Heart left ventricle (tissue), 16 donors: ENCODE data around the gene ZNF23. TPM values are rescaled to one million over a fixed set of nuclear protein-coding genes. Genes with fewer than 3 reads are reported as not detected.
A peak's percentile ranks its signal among the peaks of the same experiment; 100 is the strongest.

Experiments
- ATAC-seq, 4 donors: fragments of 200-7000 bp; cut with Tn5 transposase; one replicate each; pipeline ENCODE4 v1.9.1; 2020 to 2022; ENCODE audit warnings: moderate library complexity in 4 of 4, mild to moderate bottlenecking in 3 of 4, moderate number of reproducible peaks in 1 of 4
- DNase-seq, 5 donors: peaks; one replicate each; pipeline ENCODE4 v3.0.0-alpha.2; 2020
- H3K27ac ChIP-seq, 12 donors: fragments of 200-600 bp; sonication (generic) in 4 of 12; one replicate each; pipeline versions ENCODE4 v1.5.0 to v1.8.0; 2016 to 2022; ENCODE audit warnings: mild to moderate bottlenecking in 2 of 12
- H3K27me3 ChIP-seq, 9 donors: fragments of 200-600 bp; sonication (generic) in 2 of 9; one replicate each; pipeline versions ENCODE4 v1.5.1 to v1.8.0; 2016 to 2022; ENCODE audit warnings: mild to moderate bottlenecking in 3 of 9
- H3K36me3 ChIP-seq, 9 donors: fragments of 200-600 bp; sonication (generic) in 2 of 9; one replicate each; pipeline versions ENCODE4 v1.5.0 to v1.8.0; 2018 to 2022; ENCODE audit warnings: mild to moderate bottlenecking in 2 of 9
- H3K4me1 ChIP-seq, 12 donors: fragments of 200-600 bp; sonication (generic) in 4 of 12; one replicate each; pipeline versions ENCODE4 v1.5.0 to v1.8.0; 2016 to 2022; ENCODE audit warnings: mild to moderate bottlenecking in 3 of 12
- H3K4me3 ChIP-seq, 12 donors: fragments of 200-600 bp; sonication (generic) in 4 of 12; one replicate each; pipeline versions ENCODE4 v1.5.0 to v1.8.0; 2017 to 2022; ENCODE audit warnings: mild to moderate bottlenecking in 9 of 12, moderate library complexity in 4 of 12
- H3K9me3 ChIP-seq, 12 donors: fragments of 200-600 bp; sonication (generic) in 4 of 12; one replicate each; pipeline versions ENCODE4 v1.5.0 to v1.8.0; 2016 to 2022; ENCODE audit warnings: mild to moderate bottlenecking in 1 of 12
- POLR2A ChIP-seq, 2 donors: fragments of 450-650 bp; IDR thresholded peaks; one replicate each; pipeline ENCODE4 v1.6.1; 2017; ENCODE audit warnings: antibody characterized with exemption in 2 of 2, mild to moderate bottlenecking in 2 of 2, moderate library complexity in 2 of 2
- WGBS, 4 donors: extraction: QIAGEN DNeasy Blood & Tissue Kit in 2 of 4; methylation state at CpG; one replicate each; pipeline versions ENCODE4 v1.1.5 to v1.1.7; 2013 to 2018; 5-methylcytosine and 5-hydroxymethylcytosine counted together
- intact Hi-C, 10 donors: fragments of 100-400 bp; cut with DNase I; formaldehyde crosslinking; loops; one replicate each; pipeline versions ENCODE4 v1.11.1 to v1.14.2; 2022
- polyA plus RNA-seq, 2 donors: library from polyadenylated mRNA; stranded (reverse); fragments of 200-250 nt; gene quantifications; one replicate each; pipeline ENCODE4 v1.2.3, GENCODE V29; 2013
- total RNA-seq, 9 donors: library from RNA; depleted of rRNA in 2 of 9; stranded (reverse); fragments of >200 nt in 2 of 9; fragmentation: NEBNext Ultra II Directional in 3 of 9; extraction: Animal tissue kit (Norgen Biotek cat#: 25700) in 3 of 9; gene quantifications; one replicate each; pipeline versions ENCODE4 v1.1.0 to v1.2.4, GENCODE V29; 2016 to 2023
- TF ChIP-seq, protein P1 (sequence below), 12 donors: fragments of 200-600 bp; sonication (generic) in 4 of 12; IDR thresholded peaks; one replicate each; pipeline versions ENCODE4 v1.5.0 to v1.8.0; 2018 to 2022; ENCODE audit warnings: antibody characterized with exemption in 12 of 12, mild to moderate bottlenecking in 5 of 12
- donor health status: ischemic (EF 13 %, LVEDD 7.1; RV severe dilation, severe dysfunction).
- donor health status: healthy with polysubstance abuse.
- donor health status: DM: no; HTN: yes; CAD: no.
- donor health status: DM: no; HTN: no; CAD: no.
- donor health status: ischemic (EF 25% LVEDD 6.9; RV normal size, moderate dysfunction).
- donor health status: ischemic (EF 25% LVEDD 5.7; RV mildly dilated, moderate dysfunction).
- donor health status: healthy.
- donor health status: DM: yes; HTN: yes; CAD: no.
- donor health status: ischemic (EF 35%, LVEDD 5.7; RV mildly dilated, moderate dysfunction).
- donor health status: nonischemic (EF 11% LVEDD 7.7; RV severe dilation, severe dysfunction).
- donor health status: DM: yes; HTN: yes; CAD: no.
- donor health status: PGD.
- donor health status: ischemic (EF 29% LVEDD 5.4; RV normal size, mild dysfunction).
- donor health status: nonischemic (EF 23%, LVEDD 6.1; RV moderate dilation, normal function).

The ZNF23 gene
- total and polyA plus RNA-seq, 11 donors: 2.7 to 7.4 (median 4.7) TPM

DNA sequence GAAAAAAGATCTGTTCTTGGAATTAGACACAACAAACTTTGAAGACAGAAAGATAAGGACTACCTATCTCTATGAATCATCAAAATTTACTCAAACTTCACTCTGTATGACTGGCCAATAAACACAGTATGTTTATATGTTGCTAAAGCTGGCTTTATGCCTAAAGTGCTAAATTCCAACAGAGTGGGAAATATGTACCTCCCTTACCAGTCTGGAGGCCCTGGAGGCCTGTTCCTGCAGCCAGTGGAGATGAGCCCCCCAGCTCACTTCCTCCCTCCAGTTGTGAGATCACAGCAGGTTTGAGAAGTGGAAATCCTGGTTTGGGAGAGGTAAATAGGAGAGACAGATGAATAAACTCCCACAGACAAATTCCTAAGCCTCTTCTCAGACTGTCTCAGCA, 9.0 kb downstream of the ZNF23 start:
- Histone ChIP-seq H3K9me3 (peaks cover 3 to 67% (median 47%) of the 10 kb centered on the region in 12 donors), H3K4me3 (no peak overlapping the region), H3K4me1 (no peaks in the 10 kb centered on the region), H3K36me3 (peaks cover 20 to 88% (median 78%) of the 10 kb centered on the region in 9 donors), H3K27ac (no peak overlapping the region), H3K27me3 (no peaks in the 10 kb centered on the region)
- TF ChIP-seq, protein P1, sequence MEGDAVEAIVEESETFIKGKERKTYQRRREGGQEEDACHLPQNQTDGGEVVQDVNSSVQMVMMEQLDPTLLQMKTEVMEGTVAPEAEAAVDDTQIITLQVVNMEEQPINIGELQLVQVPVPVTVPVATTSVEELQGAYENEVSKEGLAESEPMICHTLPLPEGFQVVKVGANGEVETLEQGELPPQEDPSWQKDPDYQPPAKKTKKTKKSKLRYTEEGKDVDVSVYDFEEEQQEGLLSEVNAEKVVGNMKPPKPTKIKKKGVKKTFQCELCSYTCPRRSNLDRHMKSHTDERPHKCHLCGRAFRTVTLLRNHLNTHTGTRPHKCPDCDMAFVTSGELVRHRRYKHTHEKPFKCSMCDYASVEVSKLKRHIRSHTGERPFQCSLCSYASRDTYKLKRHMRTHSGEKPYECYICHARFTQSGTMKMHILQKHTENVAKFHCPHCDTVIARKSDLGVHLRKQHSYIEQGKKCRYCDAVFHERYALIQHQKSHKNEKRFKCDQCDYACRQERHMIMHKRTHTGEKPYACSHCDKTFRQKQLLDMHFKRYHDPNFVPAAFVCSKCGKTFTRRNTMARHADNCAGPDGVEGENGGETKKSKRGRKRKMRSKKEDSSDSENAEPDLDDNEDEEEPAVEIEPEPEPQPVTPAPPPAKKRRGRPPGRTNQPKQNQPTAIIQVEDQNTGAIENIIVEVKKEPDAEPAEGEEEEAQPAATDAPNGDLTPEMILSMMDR (IDR thresholded peaks at IDR 0.05): no peak
- no peak for TF ChIP-seq POLR2A (IDR thresholded peaks at IDR 0.05)
- intact Hi-C loops: loop anchor here in 1 of 10 donors (5.0 kb wide), 1 partner anchor 34 kb away; the partner anchor contains the start of gene ZNF19
- no peak for DNase-seq
- no peak for ATAC-seq

DNA sequence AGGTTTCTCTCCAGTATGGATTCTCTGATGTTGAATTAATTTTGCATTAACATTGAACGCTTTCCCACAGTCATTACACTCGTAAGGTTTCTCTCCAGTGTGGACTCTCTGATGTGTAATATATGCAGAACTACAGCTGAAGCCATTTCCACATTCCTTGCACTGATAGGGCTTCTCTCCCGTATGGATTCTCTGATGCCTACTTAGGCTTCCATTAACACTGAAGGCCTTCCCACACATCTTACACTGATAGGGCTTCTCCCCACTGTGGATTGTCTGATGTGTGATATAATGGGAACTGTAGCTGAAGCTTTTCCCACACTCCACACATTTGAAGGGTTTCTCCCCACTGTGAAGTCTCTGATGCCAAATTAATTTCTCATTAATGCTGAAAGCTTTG, 13.0 kb downstream of the ZNF23 start:
- H3K9me3 ChIP-seq: peaks cover 7 to 100% (median 85%) of the 10 kb centered on the region in 12 donors
- DNase-seq (no peak), ATAC-seq (no peak)
- no peak overlapping the region for H3K27ac ChIP-seq
- no peaks in the 10 kb centered on the region for H3K27me3 ChIP-seq
- whole genome bisulfite sequencing, 4 donors: 96 to 98% (median 97%) methylated on average over 3 of the region's 3 CpGs
- intact Hi-C loops: loop anchor here in 1 of 10 donors (5.0 kb wide), 1 partner anchor 33 kb away; no protein-coding TSS in a partner anchor
- H3K4me1 ChIP-seq: no peaks in the 10 kb centered on the region
- no peak overlapping the region for H3K4me3 ChIP-seq
- H3K36me3 ChIP-seq: peaks cover 18 to 76% (median 58%) of the 10 kb centered on the region in 9 donors
- TF ChIP-seq, protein P1 (IDR thresholded peaks at IDR 0.05): no peak
- TF ChIP-seq POLR2A (IDR thresholded peaks at IDR 0.05): no peak

DNA sequence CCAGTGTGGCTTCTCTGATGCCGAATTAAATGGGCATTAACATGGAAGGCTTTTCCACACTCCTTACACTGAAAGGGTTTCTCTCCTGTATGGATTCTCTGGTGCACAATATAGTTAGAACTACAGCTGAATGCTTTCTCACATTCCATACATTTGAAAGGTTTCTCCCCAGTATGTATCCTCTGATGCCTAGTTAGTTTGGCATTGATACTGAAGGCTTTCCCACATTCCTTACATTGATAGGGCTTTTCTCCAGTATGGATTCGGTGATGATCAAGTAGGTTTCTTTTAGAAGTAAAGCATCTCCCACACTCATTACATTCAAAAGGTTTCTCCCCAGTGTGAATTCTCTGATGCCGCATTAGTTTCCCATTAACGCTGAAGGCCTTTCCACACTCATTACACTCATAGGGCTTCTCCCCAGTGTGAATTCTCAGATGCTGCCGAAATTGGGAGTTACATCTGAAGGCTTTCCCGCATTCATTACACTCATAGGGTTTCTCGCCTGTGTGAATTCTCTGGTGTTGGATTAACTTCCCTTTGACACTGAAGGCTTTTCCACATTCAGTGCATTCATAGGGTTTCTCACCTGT, 13.7 kb downstream of the ZNF23 start:
- Histone ChIP-seq H3K4me1 (no peaks in the 10 kb centered on the region), H3K27me3 (no peaks in the 10 kb centered on the region), H3K36me3 (peaks cover 18 to 70% (median 53%) of the 10 kb centered on the region in 9 donors), H3K27ac (no peak overlapping the region), H3K9me3 (peaks cover 7 to 100% (median 84%) of the 10 kb centered on the region in 12 donors), H3K4me3 (no peak overlapping the region)
- intact Hi-C loops: loop anchor here in 1 of 10 donors (5.0 kb wide), 1 partner anchor 34 kb away; no protein-coding TSS in a partner anchor
- DNase-seq: no peak
- TF ChIP-seq, protein P1 (IDR thresholded peaks at IDR 0.05): no peak
- TF ChIP-seq POLR2A (IDR thresholded peaks at IDR 0.05): no peak
- ATAC-seq: no peak
- 97 to 99% (median 98%) methylated on average over 7 of the region's 7 CpGs for WGBS, 4 donors

DNA sequence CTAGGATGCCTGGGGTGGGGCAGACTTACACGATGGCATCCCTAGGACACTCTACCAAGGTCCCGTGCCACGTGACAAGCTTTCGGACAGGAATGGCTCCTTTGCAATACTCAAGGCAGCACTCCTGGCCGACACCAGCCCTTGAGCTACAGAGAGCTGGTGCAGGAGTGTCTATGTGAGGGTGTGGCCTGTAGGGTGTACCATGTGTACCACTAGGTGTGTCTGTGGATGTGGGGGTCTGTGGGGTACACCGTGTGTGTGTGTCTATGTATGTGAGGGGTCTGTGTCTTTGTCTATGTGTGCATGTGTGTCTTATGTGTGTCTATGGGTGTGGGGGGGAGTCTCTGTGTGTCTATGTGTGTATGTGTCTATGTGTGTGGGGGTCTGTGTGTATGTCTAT, 18.3 kb downstream of the ZNF23 start:
- no peaks in the 10 kb centered on the region for H3K4me1 ChIP-seq
- peaks cover 7 to 68% (median 49%) of the 10 kb centered on the region in 12 donors for H3K9me3 ChIP-seq
- DNase-seq (no peak), ATAC-seq (peak in 1 of 4 donors; percentile 18)
- H3K27me3 ChIP-seq: peaks cover 0 to 28% (median 0%) of the 10 kb centered on the region in 9 donors
- intact Hi-C loops: no loop called here
- peaks cover 0 to 23% (median 7%) of the 10 kb centered on the region in 9 donors for H3K36me3 ChIP-seq
- TF ChIP-seq, protein P1 (IDR thresholded peaks at IDR 0.05): no peak
- no peak overlapping the region for H3K27ac ChIP-seq
- no peak overlapping the region for H3K4me3 ChIP-seq
- 89 to 94% (median 93%) methylated on average over 6 of the region's 6 CpGs for WGBS, 4 donors
